C4-2B (cell line): ENCODE results near the gene WDR12.
A peak's percentile ranks its signal among the peaks of the same experiment; 100 is the strongest.

ENCODE experiments used
- ZFX ChIP-seq: fragments of 450-650 bp; IDR thresholded peaks from 2 replicates; pipeline ENCODE4 v1.6.1; 2017
- TF ChIP-seq, protein P1 (sequence below): fragments of 450-650 bp; conservative IDR thresholded peaks from 2 replicates; pipeline ENCODE4 v1.5.1; 2017; ENCODE audit warnings: mild to moderate bottlenecking

DNA sequence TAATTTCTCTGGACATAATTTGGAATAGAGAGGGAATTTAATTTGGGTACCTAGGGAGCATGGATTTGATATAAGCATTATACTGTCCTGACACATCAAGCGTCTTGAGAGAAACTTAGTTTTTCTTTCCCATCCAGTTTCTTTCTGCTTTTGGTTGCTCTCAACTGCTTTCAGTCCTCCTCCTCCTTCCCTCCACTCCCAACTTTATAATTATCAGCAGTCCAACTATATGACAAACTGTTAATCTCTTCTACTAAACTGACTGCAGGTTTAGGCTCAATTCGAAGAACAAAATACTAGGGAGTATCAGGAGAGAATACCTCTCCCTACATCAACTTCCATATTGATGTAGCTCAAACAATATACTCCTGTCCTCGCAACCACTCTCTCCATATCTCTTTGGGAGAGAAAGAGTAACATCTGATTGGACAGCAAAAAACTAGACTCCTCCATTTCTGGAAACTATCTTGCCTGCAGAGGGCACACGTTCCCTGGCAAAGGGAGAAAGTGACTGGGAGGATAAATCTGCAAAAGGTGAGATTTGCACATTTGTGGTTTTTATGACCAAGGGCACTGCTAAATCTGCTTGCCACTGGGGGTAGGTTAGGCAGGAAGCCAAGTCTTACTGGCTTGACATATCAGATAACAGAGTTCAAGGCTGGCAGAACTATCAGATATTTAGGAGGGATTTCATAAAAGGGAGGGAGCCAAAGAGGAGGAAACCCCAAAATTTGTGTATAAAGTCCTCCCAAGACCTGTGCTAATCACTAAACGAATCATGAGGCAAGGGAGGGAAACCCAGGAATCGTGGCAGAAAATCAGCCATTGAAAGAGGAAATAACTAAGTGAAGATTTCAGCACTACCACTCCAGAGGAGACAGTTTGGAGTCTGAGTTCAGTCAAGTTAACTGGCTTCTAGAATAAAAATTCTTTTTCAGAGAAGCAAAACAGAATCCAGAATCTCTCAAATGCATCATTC lies 79.9 kb downstream of the WDR12 start:
- TF ChIP-seq, protein P1, sequence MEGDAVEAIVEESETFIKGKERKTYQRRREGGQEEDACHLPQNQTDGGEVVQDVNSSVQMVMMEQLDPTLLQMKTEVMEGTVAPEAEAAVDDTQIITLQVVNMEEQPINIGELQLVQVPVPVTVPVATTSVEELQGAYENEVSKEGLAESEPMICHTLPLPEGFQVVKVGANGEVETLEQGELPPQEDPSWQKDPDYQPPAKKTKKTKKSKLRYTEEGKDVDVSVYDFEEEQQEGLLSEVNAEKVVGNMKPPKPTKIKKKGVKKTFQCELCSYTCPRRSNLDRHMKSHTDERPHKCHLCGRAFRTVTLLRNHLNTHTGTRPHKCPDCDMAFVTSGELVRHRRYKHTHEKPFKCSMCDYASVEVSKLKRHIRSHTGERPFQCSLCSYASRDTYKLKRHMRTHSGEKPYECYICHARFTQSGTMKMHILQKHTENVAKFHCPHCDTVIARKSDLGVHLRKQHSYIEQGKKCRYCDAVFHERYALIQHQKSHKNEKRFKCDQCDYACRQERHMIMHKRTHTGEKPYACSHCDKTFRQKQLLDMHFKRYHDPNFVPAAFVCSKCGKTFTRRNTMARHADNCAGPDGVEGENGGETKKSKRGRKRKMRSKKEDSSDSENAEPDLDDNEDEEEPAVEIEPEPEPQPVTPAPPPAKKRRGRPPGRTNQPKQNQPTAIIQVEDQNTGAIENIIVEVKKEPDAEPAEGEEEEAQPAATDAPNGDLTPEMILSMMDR, result peak; percentile 81
- TF ChIP-seq ZFX, result no peak
